BJ (cell line): ENCODE results near the gene MAPK14. TPM values are rescaled to one million over a fixed set of nuclear protein-coding genes. Genes with fewer than 3 reads are reported as not detected.
"Not testable (repeated sequence)": the region's sequence is repeated elsewhere in the genome, so short reads cannot be mapped to it uniquely, and the experiment has no call there.

Source experiments
- CTCF ChIA-PET: fragments of 350-600 bp; formaldehyde crosslinking; extraction: SDS; loops from one replicate; lab custom pipeline; 2021; ENCODE audit warnings: antibody characterized with exemption, inconsistent platforms; lab: Yijun Ruan, JAX
- POLR2A ChIA-PET: fragments of 300-600 bp; sonication (Branson Sonifier 250); formaldehyde crosslinking; extraction: SDS; loops from one replicate; lab custom pipeline; 2021; ENCODE audit warnings: antibody characterized with exemption; lab: Charles Lee
- DNase-seq: peaks from one replicate; pipeline ENCODE4 v3.0.0-alpha.2; 2011; ENCODE audit warnings: low read depth
- H3K27me3 ChIP-seq: 2 replicates; pipeline ENCODE4 v1.6.0; 2011; ENCODE audit warnings: low read length; ENCODE audit not compliant: control insufficient read depth, insufficient read depth
- H3K36me3 ChIP-seq: 2 replicates; pipeline ENCODE4 v1.5.1; 2011; ENCODE audit warnings: low read length; ENCODE audit not compliant: control insufficient read depth, insufficient read depth
- H3K4me3 ChIP-seq: 2 replicates; pipeline ENCODE4 v1.5.1; 2011; ENCODE audit warnings: low read depth, mild to moderate bottlenecking, control low read depth, low read length
- CTCF ChIP-seq: IDR thresholded peaks from 2 replicates; pipeline ENCODE4 v1.5.1; 2011; ENCODE audit warnings: low read depth, mild to moderate bottlenecking, control low read depth, inconsistent platforms, low read length, moderate library complexity; ENCODE audit not compliant: insufficient read depth
- polyA plus RNA-seq: library from polyadenylated mRNA; depleted of rRNA; stranded (reverse); fragments of >200 nt; gene quantifications from 2 replicates; pipeline ENCODE4 v1.2.3, GENCODE V29; 2011

The MAPK14 gene
- polyA plus RNA-seq, 1 experiment, result 33.9 TPM

- no peak overlapping the region for H3K4me3 ChIP-seq
- no peaks in the 10 kb centered on the region for H3K27me3 ChIP-seq
- no peak for DNase-seq
- TF ChIP-seq CTCF, result no peak
- ChIA-PET POLR2A (no interaction called here), CTCF (interaction anchor here (0.8 to 1.6 kb wide), 4 partner anchors 32 to 234 kb away, joined by 4 to 5 read pairs (median 4); no protein-coding TSS in a partner anchor)
- H3K36me3 ChIP-seq, result no peaks in the 10 kb centered on the region
These were observed 99.2 kb downstream of the MAPK14 start for GRCh38 chr6:36126553-36127458.

- Histone ChIP-seq H3K4me3 (no peak overlapping the region), H3K36me3 (no peaks in the 10 kb centered on the region), H3K27me3 (no peaks in the 10 kb centered on the region)
- TF ChIP-seq CTCF, result no peak
- ChIA-PET CTCF (interaction anchor here (0.8 to 1.6 kb wide), 4 partner anchors 33 to 233 kb away, joined by 4 to 5 read pairs (median 4); no protein-coding TSS in a partner anchor), POLR2A (no interaction called here)
- peak; percentile 41 for DNase-seq
These were observed 99.9 kb downstream of the MAPK14 start for GRCh38 chr6:36127462-36128016.

- ChIA-PET POLR2A (no interaction called here), CTCF (no interaction called here)
- TF ChIP-seq CTCF, result no peak
- Histone ChIP-seq H3K36me3 (no peaks in the 10 kb centered on the region), H3K4me3 (no peak overlapping the region), H3K27me3 (no peaks in the 10 kb centered on the region)
- no peak for DNase-seq
These were observed 100.5 kb downstream of the MAPK14 start for GRCh38 chr6:36128073-36128472.

DNA sequence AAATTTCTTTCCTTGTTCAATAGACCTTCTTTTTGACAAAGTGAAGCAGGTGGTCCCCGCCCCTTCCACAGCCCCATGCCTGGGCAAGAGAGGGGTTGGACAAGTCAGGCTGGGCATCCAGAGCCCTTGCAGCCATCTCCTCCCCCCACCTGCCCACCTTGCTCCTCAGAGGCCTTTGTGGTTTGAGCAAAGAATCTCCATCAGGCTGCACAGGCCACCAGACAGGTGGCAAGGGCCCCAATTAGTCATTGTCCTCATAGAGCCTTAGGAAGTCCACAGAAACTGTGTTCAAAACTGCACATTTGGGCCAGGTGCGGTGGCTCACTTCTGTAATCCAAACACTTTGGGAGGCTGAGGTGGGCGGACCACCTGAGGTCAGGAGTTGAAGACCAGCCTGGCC lies 101.2 kb downstream of the MAPK14 start:
- ChIA-PET POLR2A (no interaction called here), CTCF (no interaction called here)
- no peak for DNase-seq
- no peak overlapping the region for H3K4me3 ChIP-seq
- no peaks in the 10 kb centered on the region for H3K27me3 ChIP-seq
- TF ChIP-seq CTCF, result no peak
- no peaks in the 10 kb centered on the region for H3K36me3 ChIP-seq

GRCh38 chr6:36129334-36129733 lies 101.7 kb downstream of the MAPK14 start:
- H3K4me3 ChIP-seq, CTCF ChIA-PET, H3K36me3 ChIP-seq, H3K27me3 ChIP-seq, DNase-seq, POLR2A ChIA-PET: not testable (repeated sequence)
